Measurements from ENCODE around the gene NUDT21. TPM values are rescaled to one million over a fixed set of nuclear protein-coding genes. Genes with fewer than 3 reads are reported as not detected.

The NUDT21 gene
- total RNA-seq, 1 experiment from 2014 or later = 171 TPM

DNA sequence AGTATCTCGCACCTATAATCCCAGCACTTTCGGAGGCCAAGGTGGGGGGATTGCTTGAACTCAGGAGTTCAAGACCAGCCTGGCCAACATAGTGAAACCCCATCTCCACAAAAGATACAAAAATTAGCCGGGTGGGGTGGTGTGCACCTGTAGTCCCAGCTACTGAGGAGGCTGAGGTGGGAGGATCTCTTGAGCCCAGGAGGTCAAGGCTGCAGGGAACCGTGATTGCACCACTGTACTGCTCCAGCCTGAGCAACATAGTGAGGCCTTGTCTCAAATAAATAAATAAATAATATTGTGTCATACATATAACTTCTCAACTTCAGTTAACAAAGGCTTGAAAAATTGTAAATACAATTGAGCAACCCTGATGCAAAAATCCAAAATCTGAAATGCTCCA is 34.0 kb downstream of the NUDT21 start:
- H3K4me3 ChIP-seq = no peak overlapping the region
- intact Hi-C loops (cut with micrococcal nuclease; ENCODE audit: unreplicated experiment) = no loop called here
- no peaks in the 10 kb centered on the region for H3K9me2 ChIP-seq (ENCODE audit: insufficient read depth)
- H3K27ac ChIP-seq = no peak overlapping the region
- H3F3A ChIP-seq (ENCODE audit: insufficient read depth, low read depth) = peaks cover 29% of the 10 kb centered on the region
- no peak overlapping the region for H2AFZ ChIP-seq
- BruUV-seq (replicated peaks) = no TSS peak
- H3K36me3 ChIP-seq (ENCODE audit: low read depth) = no peaks in the 10 kb centered on the region
- H4K20me1 ChIP-seq (ENCODE audit: insufficient read depth) = no peaks in the 10 kb centered on the region
- peaks cover 36% of the 10 kb centered on the region for H3K4me1 ChIP-seq (replicated peaks; ENCODE audit: insufficient read depth)
- peaks cover 85% of the 10 kb centered on the region for H3K79me2 ChIP-seq (ENCODE audit: low read depth)
- TF ChIP-seq, protein P1, sequence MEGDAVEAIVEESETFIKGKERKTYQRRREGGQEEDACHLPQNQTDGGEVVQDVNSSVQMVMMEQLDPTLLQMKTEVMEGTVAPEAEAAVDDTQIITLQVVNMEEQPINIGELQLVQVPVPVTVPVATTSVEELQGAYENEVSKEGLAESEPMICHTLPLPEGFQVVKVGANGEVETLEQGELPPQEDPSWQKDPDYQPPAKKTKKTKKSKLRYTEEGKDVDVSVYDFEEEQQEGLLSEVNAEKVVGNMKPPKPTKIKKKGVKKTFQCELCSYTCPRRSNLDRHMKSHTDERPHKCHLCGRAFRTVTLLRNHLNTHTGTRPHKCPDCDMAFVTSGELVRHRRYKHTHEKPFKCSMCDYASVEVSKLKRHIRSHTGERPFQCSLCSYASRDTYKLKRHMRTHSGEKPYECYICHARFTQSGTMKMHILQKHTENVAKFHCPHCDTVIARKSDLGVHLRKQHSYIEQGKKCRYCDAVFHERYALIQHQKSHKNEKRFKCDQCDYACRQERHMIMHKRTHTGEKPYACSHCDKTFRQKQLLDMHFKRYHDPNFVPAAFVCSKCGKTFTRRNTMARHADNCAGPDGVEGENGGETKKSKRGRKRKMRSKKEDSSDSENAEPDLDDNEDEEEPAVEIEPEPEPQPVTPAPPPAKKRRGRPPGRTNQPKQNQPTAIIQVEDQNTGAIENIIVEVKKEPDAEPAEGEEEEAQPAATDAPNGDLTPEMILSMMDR (conservative IDR thresholded peaks at IDR 0.05) = no peak
- TF ChIP-seq EZH2 (IDR thresholded peaks at IDR 0.05; ENCODE audit: low read depth) = no peak
- ChIA-PET POLR2A (ENCODE audit: unreplicated experiment) (no interaction called here), CTCF (no interaction called here)
- H3K4me2 ChIP-seq = no peak overlapping the region
- no peak for DNase-seq
- H3K27me3 ChIP-seq (ENCODE audit: insufficient read depth, low read depth) = no peaks in the 10 kb centered on the region
- no peaks in the 10 kb centered on the region for H3K9me3 ChIP-seq (ENCODE audit: insufficient read depth, low read depth)

DNA sequence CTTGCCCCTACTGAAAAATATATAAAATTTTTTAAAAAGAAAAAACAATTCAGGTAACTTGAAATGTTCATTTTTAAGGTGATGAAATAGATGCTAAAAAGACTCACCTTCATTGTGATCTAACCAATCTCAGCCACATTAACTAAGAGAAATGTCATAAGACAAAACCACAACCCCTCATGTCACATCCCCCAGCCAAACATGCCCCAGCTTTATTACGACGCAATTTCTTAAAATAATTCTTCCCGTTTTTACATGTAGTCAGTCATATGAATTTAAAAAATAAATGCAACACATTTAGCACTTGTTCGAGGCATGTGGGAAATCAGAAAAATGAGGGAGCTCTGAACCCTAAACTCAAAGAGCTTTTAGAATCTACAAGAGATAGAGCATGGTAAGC is 35.3 kb downstream of the NUDT21 start:
- DNase-seq = no peak
- ChIA-PET POLR2A (ENCODE audit: unreplicated experiment) (no interaction called here), CTCF (no interaction called here)
- peaks cover 29% of the 10 kb centered on the region for H3F3A ChIP-seq (ENCODE audit: insufficient read depth, low read depth)
- no peak overlapping the region for H3K4me2 ChIP-seq
- H3K4me3 ChIP-seq = no peak overlapping the region
- BruUV-seq (replicated peaks) = no TSS peak
- no peaks in the 10 kb centered on the region for H4K20me1 ChIP-seq (ENCODE audit: insufficient read depth)
- no peaks in the 10 kb centered on the region for H3K9me3 ChIP-seq (ENCODE audit: insufficient read depth, low read depth)
- no peak for TF ChIP-seq EZH2 (IDR thresholded peaks at IDR 0.05; ENCODE audit: low read depth)
- TF ChIP-seq, protein P1 (conservative IDR thresholded peaks at IDR 0.05) = no peak
- H2AFZ ChIP-seq = no peak overlapping the region
- H3K9me2 ChIP-seq (ENCODE audit: insufficient read depth) = no peaks in the 10 kb centered on the region
- H3K4me1 ChIP-seq (replicated peaks; ENCODE audit: insufficient read depth) = peaks cover 23% of the 10 kb centered on the region
- H3K27ac ChIP-seq = no peak overlapping the region
- intact Hi-C loops (cut with micrococcal nuclease; ENCODE audit: unreplicated experiment) = no loop called here
- no peaks in the 10 kb centered on the region for H3K27me3 ChIP-seq (ENCODE audit: insufficient read depth, low read depth)
- peaks cover 78% of the 10 kb centered on the region for H3K79me2 ChIP-seq (ENCODE audit: low read depth)
- H3K36me3 ChIP-seq (ENCODE audit: low read depth) = 0 out of 2 replicates have a peak, but pooled peaks cover 4% of the 10 kb centered on the region

DNA sequence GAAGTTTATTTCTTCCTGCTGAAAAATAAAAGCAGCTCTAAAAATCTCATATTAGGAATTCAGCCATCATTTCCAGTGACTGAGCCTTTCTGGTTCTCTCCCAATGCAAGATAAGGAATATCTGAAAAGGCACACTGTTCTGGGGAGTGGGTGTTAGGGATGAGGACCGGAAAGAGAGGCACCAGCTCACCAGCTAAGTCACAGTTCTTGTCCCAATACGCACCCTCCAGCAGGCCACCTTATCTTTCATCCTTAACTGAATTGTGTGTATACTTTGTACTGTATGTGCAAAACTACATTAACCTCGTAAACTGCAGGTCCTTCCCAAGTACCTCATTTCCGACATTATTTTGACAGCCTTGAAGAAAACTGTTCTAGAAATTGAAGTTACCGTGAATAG is 36.8 kb downstream of the NUDT21 start:
- TF ChIP-seq, protein P1 (conservative IDR thresholded peaks at IDR 0.05) = no peak
- no peak for TF ChIP-seq EZH2 (IDR thresholded peaks at IDR 0.05; ENCODE audit: low read depth)
- ChIA-PET POLR2A (ENCODE audit: unreplicated experiment) (no interaction called here), CTCF (no interaction called here)
- Histone ChIP-seq H3K27ac (no peak overlapping the region), H3K9me3 (ENCODE audit: insufficient read depth, low read depth) (no peaks in the 10 kb centered on the region), H3K36me3 (ENCODE audit: low read depth) (0 out of 2 replicates have a peak, but pooled peaks cover 4% of the 10 kb centered on the region), H3K79me2 (ENCODE audit: low read depth) (peaks cover 62% of the 10 kb centered on the region), H3K4me3 (no peak overlapping the region), H4K20me1 (ENCODE audit: insufficient read depth) (no peaks in the 10 kb centered on the region), H3K4me2 (no peak overlapping the region), H2AFZ (no peak overlapping the region), H3K9me2 (ENCODE audit: insufficient read depth) (no peaks in the 10 kb centered on the region), H3F3A (ENCODE audit: insufficient read depth, low read depth) (peaks cover 28% of the 10 kb centered on the region), H3K4me1 (replicated peaks; ENCODE audit: insufficient read depth) (peaks cover 20% of the 10 kb centered on the region), H3K27me3 (ENCODE audit: insufficient read depth, low read depth) (no peaks in the 10 kb centered on the region)
- intact Hi-C loops (cut with micrococcal nuclease; ENCODE audit: unreplicated experiment) = no loop called here
- BruUV-seq (replicated peaks) = no TSS peak
- DNase-seq = no peak
